Epithelial cell of esophagus (primary cell): ENCODE measurements around the gene UBE2V1.
"Not testable (repeated sequence)": the region's sequence is repeated elsewhere in the genome, so short reads cannot be mapped to it uniquely, and the experiment has no call there.

Source experiments
- DNase-seq: peaks from one replicate; pipeline ENCODE4 v3.0.0; 2010; ENCODE audit warnings: low read depth
- H3K4me3 ChIP-seq: 2 replicates; pipeline ENCODE4 v1.5.1; 2011; ENCODE audit warnings: mild to moderate bottlenecking, low read length, control low read depth
- CTCF ChIP-seq: IDR thresholded peaks from 2 replicates; pipeline ENCODE4 v1.5.1; 2011; ENCODE audit warnings: low read depth, mild to moderate bottlenecking, low read length, control low read depth, inconsistent platforms; ENCODE audit not compliant: insufficient read depth; ENCODE audit errors: missing control alignments

UBE2V1 gene

GRCh38 chr20:50065325-50065615, 47.7 kb downstream of the UBE2V1 start:
- no peak for DNase-seq
- TF ChIP-seq CTCF: no peak
- no peak overlapping the region for H3K4me3 ChIP-seq

- DNase-seq, H3K4me3 ChIP-seq: not testable (repeated sequence)
These were observed 49.2 kb downstream of the UBE2V1 start for GRCh38 chr20:50063763-50064162.

GRCh38 chr20:50062006-50062838, 50.7 kb downstream of the UBE2V1 start:
- TF ChIP-seq CTCF: no peak
- DNase-seq: no peak
- H3K4me3 ChIP-seq: no peak overlapping the region

GRCh38 chr20:50061151-50062005, 51.6 kb downstream of the UBE2V1 start:
- TF ChIP-seq CTCF: no peak
- DNase-seq: no peak
- H3K4me3 ChIP-seq: no peak overlapping the region

GRCh38 chr20:50058662-50059402, 54.1 kb downstream of the UBE2V1 start:
- no peak for TF ChIP-seq CTCF
- DNase-seq: no peak
- H3K4me3 ChIP-seq: no peak overlapping the region

GRCh38 chr20:50057714-50058053, 55.3 kb downstream of the UBE2V1 start:
- DNase-seq: no peak
- no peak for TF ChIP-seq CTCF
- H3K4me3 ChIP-seq: no peak overlapping the region

- DNase-seq: no peak
- TF ChIP-seq CTCF: no peak
- no peak overlapping the region for H3K4me3 ChIP-seq
These were observed 55.8 kb downstream of the UBE2V1 start for GRCh38 chr20:50056951-50057713.
